Activated gamma-delta T cell treated with anti-CD3 and anti-CD28 coated beads, Interleukin-2, amount 50 U/mL, for 16 hours (primary cell): ENCODE data around the gene ITPR3.

ENCODE experiments used
- DNase-seq: peaks from one replicate; pipeline ENCODE4 v3.0.0-alpha.2; 2020; ENCODE audit warnings: low read depth

The ITPR3 gene

DNA sequence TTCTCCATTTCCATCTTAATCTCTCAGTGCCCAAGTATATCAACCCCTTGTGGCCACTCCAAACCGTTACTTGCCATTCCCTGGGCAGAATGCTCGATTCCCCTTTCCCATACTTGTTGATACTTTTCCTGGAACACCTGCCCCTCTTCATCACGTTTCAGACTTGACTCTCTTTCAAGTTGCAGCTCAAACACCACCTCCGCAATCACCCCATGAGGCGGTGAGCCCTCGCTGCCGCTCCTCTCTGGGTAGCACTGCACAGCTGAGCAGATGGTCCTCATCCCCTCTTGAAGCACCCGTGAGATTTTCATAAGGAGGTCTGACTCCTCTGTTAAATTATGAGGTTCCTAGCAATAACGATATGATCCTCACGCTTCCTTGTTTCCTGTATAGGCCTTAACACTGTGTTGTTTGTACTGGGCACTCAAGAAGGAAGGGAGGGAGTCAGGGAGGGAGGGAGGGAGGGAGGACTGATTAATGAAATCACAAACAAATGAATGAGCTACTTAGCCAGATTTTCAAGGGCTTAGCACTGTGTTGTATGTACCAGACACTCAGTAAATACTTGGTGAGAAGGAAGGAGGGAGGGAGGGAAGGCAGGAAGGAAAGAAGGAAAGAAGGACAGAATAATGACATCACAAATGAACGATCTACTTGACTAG, 98.3 kb downstream of the ITPR3 start:
- no peak for DNase-seq

DNA sequence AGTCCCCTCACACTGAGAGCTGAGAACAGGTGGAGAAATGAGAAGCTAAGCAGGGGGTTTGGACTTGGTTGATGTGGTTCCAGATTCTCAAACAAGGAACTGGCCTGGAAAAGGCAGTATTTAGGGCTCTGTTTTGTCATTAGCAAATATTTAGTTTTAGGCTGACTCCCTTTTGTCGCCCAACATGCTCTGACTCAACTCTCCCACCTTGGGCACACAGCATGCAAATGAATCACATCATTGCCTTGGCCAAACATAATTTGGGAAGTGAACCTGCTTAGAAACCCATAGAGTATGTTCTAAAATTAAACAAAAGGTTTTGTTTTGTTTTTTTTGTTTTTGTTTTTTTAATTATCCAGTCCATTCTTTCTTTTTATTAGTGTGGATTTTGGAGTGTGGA, 99.9 kb downstream of the ITPR3 start:
- no peak for DNase-seq

DNA sequence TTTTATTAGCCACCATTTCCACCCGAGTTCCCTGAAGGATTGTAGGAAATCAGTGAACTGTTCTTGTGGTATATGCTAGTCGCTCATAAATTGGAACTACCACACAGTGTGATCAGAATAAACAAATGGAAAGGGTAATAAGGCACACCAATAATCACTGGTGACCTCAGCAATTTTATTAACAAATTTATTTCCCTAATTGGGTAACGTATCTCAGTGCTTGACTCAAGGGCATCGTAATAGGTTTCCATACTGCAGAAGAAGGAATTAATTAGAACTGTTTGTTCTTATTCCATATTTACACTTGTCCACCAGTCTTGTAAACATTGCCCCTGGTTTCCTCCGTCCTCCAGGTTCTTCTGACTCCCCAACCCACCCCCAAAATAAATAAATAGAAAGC, 100.4 kb downstream of the ITPR3 start:
- no peak for DNase-seq

DNA sequence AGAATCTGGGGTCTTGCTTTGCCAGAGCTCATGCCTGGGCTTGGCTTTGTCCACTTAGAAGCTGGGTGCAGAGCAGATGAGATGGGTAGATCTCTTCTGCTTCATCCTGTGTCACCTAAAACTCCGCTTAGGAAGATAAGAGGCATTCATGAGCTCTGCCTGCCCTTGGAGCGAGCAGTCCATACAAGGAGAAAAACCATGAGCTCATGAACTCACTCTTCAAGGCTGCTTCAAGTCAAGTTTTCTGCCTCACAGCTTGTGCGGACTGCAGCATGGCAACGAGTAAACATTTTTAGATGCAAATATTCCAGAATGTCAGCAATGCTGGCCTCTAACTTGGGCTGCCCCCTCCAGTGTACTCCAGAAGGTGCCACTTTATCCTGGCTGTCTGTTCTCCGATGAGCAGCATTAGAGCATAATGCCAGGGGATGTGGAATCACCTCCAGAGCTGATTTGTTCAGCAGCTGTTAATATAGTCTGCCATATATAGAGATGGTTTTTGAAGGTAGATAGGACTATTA, 101.0 kb downstream of the ITPR3 start:
- DNase-seq, result no peak

DNA sequence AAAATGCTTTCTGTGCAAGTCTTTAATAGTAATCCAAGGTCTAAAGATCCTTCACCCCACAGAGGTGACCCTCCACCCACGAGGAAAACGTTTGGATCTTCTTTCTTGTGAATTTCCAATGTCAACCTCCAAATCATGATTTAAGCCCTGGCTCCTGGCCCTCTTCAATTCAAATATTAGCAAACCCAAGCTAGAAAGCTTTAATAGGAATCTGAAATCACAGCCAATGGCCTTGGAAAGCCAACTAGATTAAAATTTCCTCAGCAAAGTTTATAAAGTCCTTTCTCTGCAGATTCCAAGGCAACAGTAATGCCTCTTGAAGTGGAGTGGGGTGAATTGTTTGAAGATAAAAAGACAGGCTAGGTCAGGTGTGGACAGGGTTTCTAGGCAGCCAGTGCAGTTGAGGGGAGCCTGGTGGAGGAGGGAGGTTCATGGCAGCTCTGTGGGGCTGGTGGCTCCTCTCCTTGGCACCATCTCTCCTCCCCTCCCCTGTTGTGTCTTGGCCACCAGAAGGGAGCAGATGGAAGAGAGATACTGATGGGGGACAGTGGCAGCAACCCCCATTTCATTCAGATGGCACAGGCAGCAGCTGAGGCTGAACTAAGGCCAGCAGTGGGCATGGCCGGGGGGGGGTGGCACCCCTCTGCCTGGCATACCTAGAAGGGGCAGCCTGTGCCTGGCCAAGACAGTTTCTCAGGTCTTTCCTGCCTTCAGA, 102.4 kb downstream of the ITPR3 start:
- DNase-seq, result no peak

DNA sequence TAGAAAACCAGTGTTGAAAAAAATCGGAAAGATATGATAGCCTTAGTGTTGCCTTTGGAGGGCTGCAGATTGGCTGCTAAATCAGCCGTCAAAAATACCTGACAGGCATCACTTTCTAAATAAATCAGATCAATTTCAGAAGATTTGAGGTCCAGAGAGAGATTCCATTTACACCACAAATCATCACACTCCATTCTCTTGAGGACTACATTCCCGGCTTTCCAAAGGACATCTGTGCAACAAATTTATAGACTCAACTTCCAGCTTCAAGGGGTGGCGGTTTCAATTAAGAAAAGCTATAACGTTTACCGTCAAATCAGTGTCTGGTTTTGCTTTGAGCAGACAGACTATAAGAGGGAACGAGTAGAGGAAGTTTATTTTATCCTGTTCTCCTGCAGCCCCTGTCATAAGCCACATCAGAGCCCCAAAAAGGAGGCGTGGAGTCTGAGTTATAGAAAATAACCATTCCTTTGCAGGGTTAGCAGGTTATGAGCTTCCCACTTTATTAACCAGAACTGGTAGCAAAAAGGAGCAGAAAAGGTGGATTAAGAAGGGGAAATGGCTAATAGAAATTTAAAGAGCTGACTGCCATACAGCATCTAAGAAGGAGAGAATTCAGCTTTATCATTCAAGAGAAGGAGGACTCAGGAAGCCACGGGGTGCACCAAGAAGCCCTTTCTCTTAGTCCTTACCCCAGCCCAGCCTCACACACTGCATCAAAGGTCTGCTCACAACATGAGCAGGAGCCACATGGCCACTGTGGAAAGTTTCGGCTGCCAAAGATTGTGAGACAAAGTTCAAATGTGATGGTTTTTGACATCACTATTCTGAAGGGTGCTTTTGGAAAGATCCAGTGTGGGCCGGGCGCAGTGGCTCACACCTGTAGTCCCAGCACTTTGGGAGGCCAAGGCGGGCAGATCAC, 103.2 kb downstream of the ITPR3 start:
- DNase-seq, result no peak

DNA sequence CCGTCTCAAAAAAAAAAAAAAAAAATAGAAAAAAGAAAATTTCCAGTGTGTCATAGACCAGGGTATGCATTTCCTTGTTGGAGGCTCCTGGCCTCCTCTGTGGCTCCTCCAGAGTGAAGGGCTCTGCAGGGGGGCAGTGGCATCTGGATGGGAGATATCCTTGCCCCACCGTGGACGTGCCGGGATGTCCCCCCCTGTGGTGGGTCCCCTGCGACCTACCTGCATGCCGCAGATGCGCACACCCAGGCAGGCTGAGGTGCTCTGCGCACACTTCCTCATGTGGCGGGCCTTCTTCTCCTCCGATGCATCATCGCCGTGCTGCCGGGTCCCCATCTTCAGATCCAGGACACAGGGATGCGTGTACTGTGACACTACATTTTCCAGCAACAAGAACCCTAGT, 104.1 kb downstream of the ITPR3 start:
- no peak for DNase-seq

DNA sequence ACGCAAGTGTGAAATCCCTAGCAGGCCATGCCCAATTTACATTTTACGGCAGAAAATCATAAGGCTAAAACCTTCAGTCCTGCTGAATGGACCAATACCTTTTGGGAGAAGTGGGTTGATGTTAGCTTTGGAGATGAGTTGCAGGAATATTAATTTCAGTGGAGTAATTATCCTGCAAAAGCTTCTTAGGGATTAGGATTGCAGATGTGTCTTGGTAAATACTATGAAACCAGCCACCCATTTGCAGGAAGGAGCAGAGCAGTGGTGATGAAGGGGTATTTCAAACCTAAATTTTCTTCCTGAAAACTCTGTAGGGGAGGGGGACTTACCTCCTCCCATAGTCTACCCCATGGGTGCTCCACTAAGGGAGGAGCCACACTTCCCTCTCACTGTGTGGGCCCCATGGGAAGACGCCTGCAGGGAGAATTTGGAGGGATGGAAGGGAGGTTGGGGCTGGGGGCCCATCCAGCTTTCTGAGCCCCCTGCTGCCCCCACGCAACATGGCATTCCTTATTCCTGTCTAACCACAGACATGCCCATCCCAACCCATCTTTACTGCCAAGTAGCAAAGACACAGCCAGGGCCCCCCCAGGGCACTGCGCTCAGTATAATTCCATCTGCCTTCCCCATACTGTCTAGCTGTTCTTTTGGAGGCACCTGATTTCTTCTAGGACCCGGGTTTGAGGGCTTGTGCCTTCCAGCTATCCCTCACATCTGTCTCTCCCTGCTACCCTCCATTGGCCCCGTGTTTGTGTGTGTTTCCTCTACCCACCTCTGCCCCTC, 105.0 kb downstream of the ITPR3 start:
- no peak for DNase-seq

DNA sequence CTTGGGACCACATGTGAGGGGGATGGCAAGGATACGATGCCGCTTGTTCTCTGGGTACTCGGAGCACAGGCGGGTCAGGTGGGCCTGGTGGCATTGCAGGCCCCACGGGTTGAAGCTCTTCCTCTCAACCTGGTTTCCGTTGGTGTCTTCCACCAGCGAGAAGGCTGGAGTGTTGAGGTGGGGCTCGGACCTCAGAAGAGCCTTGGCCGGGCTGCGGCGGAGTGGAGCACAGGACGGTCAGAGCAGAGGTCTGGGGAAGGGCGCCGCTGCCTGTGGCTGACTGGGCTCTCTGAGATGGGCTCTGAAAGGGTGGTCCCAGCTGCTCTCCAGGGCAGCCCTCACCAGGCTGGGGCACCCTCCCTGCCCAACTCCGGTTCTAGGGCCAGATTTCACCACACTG, 105.6 kb downstream of the ITPR3 start:
- DNase-seq, result no peak

DNA sequence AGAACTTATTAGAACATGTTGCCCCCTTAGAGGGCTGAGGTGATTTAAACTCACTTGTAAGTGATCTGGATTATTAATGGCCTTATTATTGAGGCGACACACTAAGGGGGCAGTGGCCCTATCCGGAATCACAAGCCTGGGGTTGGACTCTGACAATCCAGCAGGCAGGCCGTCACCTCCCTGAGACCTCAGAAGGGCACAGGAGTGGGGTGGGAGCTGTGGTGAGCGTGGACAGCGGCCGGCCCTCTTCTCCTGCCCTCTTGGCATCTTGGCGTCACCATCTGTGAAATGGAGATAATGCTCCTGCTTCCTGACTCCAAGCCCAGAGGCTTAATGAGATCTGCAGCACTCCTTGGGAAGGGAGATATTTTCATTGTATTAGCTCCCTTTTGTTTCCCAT, 106.0 kb downstream of the ITPR3 start:
- no peak for DNase-seq

DNA sequence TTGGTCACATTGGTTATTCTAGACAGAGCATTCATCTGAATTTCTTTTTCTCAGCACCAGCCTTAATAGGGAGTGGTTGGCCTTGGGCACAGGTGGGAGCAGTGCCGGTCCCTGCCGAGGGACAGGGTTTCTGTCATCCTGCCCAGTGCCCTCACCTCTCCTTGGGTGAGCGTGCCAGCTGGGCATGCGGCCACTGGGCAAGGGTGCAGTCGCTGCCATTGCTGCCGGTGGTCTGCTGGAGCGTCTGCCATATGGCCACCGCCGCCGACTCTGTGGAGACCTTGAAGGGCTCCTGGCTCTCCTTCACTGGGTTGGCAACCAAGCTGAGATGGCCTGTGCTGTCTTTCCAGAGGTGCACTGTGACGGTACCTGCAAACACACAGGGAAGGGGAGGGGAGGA, 106.8 kb downstream of the ITPR3 start:
- no peak for DNase-seq

DNA sequence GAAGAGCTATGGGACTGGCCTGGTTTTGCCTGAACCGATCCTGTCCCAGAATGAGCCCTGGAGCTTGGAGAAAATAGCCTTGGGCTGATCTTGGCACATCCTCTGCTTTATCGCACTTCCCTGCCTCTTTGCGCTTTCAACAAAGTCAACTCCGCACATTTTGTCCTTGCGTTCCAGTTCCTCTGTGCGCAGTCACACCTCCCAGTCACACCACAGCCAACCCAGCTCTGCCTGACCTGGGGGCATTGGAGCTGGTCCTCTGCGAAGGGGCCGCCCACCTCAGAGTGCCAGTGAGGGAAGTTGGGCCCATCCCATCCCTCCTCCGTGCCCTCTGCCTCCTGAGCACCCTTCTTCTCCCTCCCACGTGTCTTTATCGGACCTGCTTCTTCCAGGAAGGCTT, 107.3 kb downstream of the ITPR3 start:
- DNase-seq, result no peak

DNA sequence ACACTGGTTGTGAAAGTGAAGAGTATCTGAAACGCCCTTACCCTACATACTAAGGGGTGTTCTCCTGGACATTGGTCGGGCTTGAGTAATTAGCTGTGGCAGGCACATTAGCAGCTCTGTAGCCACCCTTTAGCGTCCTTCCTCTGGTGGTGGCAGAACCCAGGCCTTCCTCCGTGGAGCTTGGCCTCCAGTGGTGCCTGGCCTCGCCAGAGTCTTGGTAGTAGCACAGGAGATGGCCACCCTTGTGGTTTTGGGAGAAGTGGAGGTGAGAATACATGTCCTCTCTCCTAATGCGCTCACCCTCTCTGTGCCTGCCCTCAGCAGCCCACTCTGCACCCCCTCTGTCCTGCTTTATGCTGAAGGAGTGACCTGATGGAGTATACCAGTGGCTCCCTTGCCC, 107.9 kb downstream of the ITPR3 start:
- DNase-seq, result no peak

DNA sequence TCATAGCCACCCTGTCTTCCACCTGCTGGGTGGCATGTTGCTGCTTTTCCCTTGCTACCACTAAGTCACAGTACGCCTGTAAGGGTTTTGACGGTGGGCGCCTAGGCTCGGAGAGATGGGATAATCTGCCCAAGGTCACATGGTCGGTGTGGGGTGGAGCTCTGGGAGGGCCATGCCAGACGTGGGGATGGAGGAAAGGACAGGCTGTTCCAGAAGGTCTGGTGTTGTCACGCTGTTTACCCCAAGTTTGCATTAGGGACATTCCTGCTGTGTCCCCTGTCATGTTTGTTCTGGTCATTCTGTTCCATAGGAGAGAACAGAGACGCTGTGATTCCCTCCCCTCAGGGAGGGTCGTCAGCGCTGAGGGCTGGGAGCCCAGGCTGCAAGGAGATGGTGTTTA, 109.5 kb downstream of the ITPR3 start:
- no peak for DNase-seq

DNA sequence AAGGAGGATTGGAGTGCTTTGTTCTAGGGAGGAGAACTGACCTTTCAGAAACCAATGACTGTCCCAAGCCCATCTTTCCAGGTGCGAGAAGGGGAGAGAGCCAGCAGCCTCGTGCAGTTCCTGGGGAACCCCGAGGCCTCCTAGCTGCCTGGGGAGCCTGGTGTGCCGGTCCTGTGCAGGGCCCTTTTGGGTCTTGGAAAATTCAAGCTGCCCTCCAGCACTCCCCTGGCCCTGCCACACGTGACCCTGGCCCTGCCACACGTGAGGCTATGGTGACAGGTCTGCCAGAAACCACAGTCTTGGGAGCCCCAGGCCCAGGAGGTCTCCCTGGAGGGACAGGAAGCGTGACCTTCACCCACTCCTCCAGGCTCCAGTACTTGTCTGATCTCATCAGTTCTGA, 109.9 kb downstream of the ITPR3 start:
- no peak for DNase-seq

DNA sequence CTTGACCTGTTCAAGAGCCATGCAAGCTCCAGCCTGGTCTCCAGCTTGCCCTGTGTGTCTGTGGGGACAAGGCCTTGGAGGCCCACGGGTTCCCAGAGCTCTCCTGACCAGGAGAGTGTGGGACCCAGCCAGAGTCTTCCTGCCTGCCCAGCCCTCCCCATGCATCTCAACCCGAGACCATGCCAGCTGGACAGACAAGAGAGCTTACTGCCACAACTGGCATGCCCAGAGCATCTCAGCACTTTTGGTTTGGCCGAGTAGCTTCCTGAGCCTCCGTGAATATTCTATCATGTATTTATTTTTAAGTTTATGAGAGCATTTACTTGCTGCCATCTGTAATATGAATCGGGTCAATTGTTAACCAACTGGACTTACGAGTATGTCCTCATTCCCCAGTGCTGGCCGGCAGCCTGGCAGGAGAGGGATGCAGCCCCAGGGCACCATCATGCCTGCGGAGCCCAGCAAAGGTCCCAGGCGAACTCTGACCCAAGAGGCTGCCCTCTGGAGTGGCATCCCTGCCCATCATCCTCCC, 110.7 kb downstream of the ITPR3 start:
- no peak for DNase-seq

DNA sequence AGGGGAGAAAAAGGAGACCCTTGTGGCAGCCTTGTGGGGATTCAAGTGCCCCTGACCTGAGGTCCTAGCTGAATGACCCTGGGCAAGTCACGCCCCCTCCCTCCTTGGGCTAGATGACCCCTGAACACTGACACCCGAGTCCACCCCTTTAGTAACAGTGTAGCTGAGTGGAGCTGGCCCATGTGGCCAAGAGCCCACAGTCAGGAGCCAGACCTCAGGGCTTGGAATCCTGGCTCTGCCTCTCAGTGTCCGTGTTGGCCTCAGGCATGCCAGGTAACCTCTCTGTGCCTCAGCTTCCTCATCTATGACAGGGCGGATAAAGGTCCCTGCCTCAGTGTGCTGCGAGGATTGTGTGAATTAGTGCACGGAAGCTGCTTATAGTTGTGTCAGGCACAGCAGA, 111.3 kb downstream of the ITPR3 start:
- DNase-seq, result no peak

DNA sequence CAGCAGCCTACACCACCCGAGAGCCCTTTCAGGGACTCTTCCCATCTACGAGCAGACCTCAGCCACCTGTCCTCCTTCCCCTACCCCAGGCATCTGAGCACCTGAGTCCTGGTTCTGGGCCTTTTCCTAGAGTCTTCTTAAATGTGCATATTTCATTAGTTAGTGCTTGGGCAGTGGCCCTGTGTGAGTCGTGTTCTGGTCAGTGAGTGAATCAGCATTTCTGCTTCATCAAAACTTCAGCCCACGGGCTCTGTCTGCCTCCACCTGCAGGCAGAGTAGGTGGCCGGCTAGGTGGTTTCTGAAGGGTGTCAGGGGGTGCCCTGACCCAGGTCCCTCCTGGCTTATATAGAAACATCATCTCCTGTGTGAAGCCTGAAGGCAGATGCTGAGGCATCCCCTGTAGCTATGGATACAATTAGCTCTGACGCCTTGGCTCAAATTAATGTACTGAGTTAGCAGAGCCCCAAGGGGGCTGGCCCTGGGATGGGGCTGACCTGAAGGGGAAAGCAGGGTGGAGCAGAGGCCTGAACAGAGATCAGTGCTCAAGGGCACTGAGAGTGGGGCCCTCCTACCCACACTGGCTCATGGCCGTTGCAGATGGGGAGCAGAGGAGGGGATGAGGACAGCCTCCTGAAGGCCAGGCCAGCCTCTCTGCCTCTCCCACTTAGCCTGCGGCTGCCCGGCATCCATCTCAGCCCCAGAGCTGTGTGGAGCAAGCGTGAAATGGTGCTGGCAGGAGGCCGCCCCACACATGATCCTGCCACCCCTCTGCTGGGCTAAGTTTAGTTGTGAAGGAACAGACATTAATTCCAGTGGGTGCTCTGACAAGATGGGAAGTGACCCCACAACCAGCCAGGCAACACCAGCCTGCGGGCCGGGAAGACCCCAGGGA, 111.9 kb downstream of the ITPR3 start:
- DNase-seq, result no peak

DNA sequence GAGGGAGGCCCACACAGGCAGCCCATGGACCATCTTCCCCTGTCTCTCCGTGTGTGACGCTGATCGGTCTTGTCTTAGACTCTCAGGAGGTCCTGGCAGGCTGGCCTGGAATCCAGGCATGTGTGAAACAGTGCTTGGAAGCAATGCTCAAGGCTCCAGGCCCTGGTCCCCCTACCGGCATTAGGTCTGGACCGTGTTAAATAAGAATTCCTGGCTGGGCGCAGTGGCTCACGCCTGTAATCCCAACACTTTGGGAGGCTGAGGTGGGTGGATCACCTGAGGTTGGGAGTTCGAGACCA, 112.5 kb downstream of the ITPR3 start:
- no peak for DNase-seq

DNA sequence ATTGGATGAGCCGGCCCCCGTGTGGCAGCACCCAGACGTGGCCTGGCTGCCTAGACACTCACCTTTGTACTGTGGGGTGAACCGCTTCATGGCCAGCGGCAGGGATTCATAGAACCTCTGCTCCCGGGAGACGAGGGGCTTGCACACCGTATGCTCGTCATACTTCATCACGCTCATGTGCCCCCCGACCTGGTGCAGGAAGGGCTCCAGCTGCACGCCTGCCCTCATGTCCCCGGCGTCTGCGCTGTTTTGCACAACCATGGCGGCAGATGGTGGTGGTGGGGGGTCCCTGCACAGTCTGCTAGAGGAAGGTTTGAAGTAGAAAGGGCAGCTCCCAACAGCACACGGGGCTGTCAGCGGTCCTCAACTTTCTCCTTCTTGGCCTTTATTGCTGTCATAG, 114.1 kb downstream of the ITPR3 start:
- no peak for DNase-seq
